HG02943 (cell line): ENCODE measurements around the gene PSME4.
"Not testable (repeated sequence)": the region's sequence is repeated elsewhere in the genome, so short reads cannot be mapped to it uniquely, and the experiment has no call there.

Experiments used
- ATAC-seq: cut with Tn5 transposase; IDR thresholded peaks from one replicate; pipeline ENCODE4 v1.9.1; 2021; ENCODE audit warnings: mild to moderate bottlenecking, low read depth, moderate library complexity; ENCODE audit not compliant: unreplicated experiment

The PSME4 gene

GRCh38 chr2:53851052-53851757 lies 119.6 kb downstream of the PSME4 start:
- ATAC-seq = not testable (repeated sequence)

- ATAC-seq = no peak
Measured at GRCh38 chr2:53848062-53848461, 122.7 kb downstream of the PSME4 start.

GRCh38 chr2:53843595-53843994 lies 127.2 kb downstream of the PSME4 start:
- no peak for ATAC-seq

- no peak for ATAC-seq
Measured at GRCh38 chr2:53842891-53843290, 127.9 kb downstream of the PSME4 start.

GRCh38 chr2:53841651-53842050 lies 129.1 kb downstream of the PSME4 start:
- ATAC-seq = not testable (repeated sequence)

GRCh38 chr2:53840580-53840979 lies 130.2 kb downstream of the PSME4 start:
- no peak for ATAC-seq

- not testable (repeated sequence) for ATAC-seq
Measured at GRCh38 chr2:53829980-53830290, 140.9 kb downstream of the PSME4 start.

- no peak for ATAC-seq
Measured at GRCh38 chr2:53829273-53829979, 141.4 kb downstream of the PSME4 start.

- no peak for ATAC-seq
Measured at GRCh38 chr2:53828331-53828730, 142.5 kb downstream of the PSME4 start.

- ATAC-seq = no peak
Measured at GRCh38 chr2:53827398-53828175, 143.2 kb downstream of the PSME4 start.

GRCh38 chr2:53826587-53827397 lies 144.0 kb downstream of the PSME4 start:
- no peak for ATAC-seq

- ATAC-seq = no peak
Measured at GRCh38 chr2:53826030-53826410, 144.8 kb downstream of the PSME4 start.

- not testable (repeated sequence) for ATAC-seq
Measured at GRCh38 chr2:53823639-53824038, 147.2 kb downstream of the PSME4 start.

- no peak for ATAC-seq
Measured at GRCh38 chr2:53821810-53822209, 149.0 kb downstream of the PSME4 start.

GRCh38 chr2:53820711-53821110 lies 150.1 kb downstream of the PSME4 start:
- ATAC-seq = no peak

GRCh38 chr2:53820048-53820447 lies 150.7 kb downstream of the PSME4 start:
- ATAC-seq = no peak

- no peak for ATAC-seq
Measured at GRCh38 chr2:53819634-53820033, 151.2 kb downstream of the PSME4 start.

GRCh38 chr2:53818854-53819435 lies 151.8 kb downstream of the PSME4 start:
- ATAC-seq = no peak
